ENCODE results near the gene SGMS1.

Gene SGMS1

DNA sequence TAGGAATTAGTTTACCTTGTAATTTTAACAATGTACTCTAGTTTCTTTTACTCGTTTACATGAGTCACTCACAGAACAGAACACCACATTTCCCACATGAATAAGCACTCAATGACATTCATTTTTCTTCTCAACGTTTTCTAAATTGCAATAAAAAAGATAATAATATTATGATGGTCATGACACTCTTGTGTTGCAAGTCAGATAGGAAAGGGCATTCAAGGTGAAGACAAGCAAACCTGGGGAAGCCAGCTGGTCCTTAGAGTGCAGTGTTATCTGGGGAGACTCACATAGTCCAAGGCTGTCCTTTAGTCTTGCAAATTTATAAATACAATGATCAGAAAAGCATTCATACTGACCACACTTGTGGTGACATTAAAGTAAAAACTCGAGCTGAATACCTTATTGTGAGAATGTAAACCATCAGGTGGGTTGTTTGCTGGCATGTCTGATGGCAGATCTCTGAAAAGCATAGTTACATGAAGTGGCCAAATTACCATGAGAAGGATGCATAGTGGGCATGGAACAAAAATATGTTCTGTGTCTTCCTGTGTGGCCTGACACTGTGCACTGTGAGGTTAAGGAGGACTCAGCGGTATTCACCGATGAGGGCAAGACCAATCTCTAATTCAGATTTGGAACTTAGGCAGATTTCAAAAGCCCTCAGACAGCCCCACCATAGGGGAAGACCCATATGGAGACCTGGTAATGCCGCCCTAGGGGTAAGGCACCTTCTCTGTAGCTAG, 213.5 kb downstream of the SGMS1 start:
- no peak for TF ChIP-seq ZFP3 (CRISPR knock-in tag; IDR thresholded peaks at IDR 0.05)
- TF ChIP-seq, protein P1, sequence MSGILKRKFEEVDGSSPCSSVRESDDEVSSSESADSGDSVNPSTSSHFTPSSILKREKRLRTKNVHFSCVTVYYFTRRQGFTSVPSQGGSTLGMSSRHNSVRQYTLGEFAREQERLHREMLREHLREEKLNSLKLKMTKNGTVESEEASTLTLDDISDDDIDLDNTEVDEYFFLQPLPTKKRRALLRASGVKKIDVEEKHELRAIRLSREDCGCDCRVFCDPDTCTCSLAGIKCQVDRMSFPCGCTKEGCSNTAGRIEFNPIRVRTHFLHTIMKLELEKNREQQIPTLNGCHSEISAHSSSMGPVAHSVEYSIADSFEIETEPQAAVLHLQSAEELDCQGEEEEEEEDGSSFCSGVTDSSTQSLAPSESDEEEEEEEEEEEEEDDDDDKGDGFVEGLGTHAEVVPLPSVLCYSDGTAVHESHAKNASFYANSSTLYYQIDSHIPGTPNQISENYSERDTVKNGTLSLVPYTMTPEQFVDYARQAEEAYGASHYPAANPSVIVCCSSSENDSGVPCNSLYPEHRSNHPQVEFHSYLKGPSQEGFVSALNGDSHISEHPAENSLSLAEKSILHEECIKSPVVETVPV (CRISPR knock-in tag; IDR thresholded peaks at IDR 0.05) = no peak
- TF ChIP-seq ARNTL (CRISPR knock-in tag; IDR thresholded peaks at IDR 0.05; ENCODE audit: borderline replicate concordance, low read depth) = no peak
- no peak for TF ChIP-seq ZC3H10 (CRISPR knock-in tag; IDR thresholded peaks at IDR 0.05)
- TF ChIP-seq BACH2 (CRISPR knock-in tag; IDR thresholded peaks at IDR 0.05; ENCODE audit: borderline replicate concordance) = no peak
- TF ChIP-seq OSR1 (CRISPR knock-in tag; IDR thresholded peaks at IDR 0.05) = no peak
- no peak for TF ChIP-seq ESRRG (CRISPR knock-in tag; IDR thresholded peaks at IDR 0.05)
- TF ChIP-seq TOX (CRISPR knock-in tag; IDR thresholded peaks at IDR 0.05; ENCODE audit: borderline replicate concordance) = no peak
- TF ChIP-seq, protein P2, sequence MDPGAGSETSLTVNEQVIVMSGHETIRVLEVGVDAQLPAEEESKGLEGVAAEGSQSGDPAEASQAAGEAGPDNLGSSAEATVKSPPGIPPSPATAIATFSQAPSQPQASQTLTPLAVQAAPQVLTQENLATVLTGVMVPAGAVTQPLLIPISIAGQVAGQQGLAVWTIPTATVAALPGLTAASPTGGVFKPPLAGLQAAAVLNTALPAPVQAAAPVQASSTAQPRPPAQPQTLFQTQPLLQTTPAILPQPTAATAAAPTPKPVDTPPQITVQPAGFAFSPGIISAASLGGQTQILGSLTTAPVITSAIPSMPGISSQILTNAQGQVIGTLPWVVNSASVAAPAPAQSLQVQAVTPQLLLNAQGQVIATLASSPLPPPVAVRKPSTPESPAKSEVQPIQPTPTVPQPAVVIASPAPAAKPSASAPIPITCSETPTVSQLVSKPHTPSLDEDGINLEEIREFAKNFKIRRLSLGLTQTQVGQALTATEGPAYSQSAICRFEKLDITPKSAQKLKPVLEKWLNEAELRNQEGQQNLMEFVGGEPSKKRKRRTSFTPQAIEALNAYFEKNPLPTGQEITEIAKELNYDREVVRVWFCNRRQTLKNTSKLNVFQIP (CRISPR knock-in tag; IDR thresholded peaks at IDR 0.05; ENCODE audit: borderline replicate concordance, low read depth) = no peak
- ATAC-seq = peak; percentile 47

DNA sequence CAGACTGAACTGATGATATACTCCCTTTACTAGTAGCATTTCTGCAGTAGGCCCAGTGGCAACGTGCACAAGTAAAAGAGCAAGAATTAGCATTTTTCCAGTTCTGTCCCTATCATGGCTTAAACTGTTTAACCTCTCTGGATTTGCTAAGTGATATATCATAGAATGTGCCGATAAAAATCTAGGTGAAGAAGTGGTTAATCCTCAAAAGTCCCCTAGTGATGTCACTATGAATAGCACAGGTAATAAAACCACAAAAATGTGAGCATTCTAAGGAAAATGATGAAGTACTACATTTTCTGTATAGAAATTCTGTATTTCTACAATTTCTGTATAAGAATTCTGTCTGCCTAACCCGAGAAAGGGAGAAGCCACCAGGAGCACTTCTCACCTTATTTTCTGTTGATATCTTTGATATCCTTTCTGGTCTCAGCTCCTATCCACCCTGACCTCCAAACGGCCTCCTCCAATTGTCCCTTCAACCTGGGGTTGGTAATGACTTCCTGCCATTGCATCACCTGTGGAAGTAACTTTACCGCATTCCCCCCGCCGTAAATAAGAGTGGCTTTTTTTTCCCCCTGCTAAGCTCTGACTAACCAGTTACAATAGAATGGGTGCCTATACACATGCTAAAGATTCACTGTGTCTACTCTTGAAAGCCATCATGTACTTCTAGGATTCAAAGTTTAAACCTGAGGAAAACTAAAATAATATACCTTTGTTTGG, 216.5 kb downstream of the SGMS1 start:
- no peak for ATAC-seq
- TF ChIP-seq SNAI2 (CRISPR knock-in tag; IDR thresholded peaks at IDR 0.05) (no peak), ISL1 (CRISPR knock-in tag; IDR thresholded peaks at IDR 0.05) (no peak), ZC3H10 (CRISPR knock-in tag; IDR thresholded peaks at IDR 0.05) (no peak), TCF4 (CRISPR knock-in tag; IDR thresholded peaks at IDR 0.05; ENCODE audit: borderline replicate concordance) (no peak), OSR1 (CRISPR knock-in tag; IDR thresholded peaks at IDR 0.05) (no peak), ZNF8 (CRISPR knock-in tag; IDR thresholded peaks at IDR 0.05) (no peak), ZNF70 (CRISPR knock-in tag; IDR thresholded peaks at IDR 0.05) (no peak)
- TF ChIP-seq, protein P1 (CRISPR knock-in tag; IDR thresholded peaks at IDR 0.05) = no peak
- TF ChIP-seq, protein P2 (CRISPR knock-in tag; IDR thresholded peaks at IDR 0.05; ENCODE audit: borderline replicate concordance, low read depth) = no peak

DNA sequence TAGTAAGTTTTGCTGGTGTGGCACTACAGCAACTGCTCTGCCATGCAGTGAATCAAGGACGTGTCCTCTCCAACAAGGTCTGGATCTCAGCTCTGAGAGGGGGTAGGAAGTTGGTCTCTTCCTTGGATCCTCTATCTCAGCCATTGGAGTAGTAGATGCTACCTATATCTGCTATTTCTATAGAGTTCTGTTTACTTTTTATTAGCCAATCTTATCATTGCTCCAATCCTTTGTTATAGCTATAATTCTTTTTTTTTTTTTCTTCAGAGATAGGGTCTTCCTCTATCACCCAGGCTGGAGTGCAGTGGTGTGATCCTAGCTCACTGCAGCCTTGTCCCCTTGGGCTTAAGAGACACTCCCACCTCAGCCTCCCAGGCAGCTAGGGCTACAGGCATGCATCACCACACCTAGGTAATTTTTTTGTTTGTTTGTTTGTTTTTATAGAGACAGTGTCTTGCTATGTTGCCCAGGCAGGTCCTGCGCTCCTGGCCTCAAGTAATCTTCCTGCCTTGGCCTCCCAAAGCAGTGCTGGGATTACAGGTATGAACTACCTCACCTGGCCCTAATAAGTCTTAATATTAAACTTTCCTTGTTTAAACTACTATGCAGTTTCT, 217.2 kb downstream of the SGMS1 start:
- no peak for ATAC-seq
- TF ChIP-seq ISL1 (CRISPR knock-in tag; IDR thresholded peaks at IDR 0.05) (no peak), ZFP3 (CRISPR knock-in tag; IDR thresholded peaks at IDR 0.05) (no peak), ZNF70 (CRISPR knock-in tag; IDR thresholded peaks at IDR 0.05) (no peak), ZC3H10 (CRISPR knock-in tag; IDR thresholded peaks at IDR 0.05) (no peak), BACH2 (CRISPR knock-in tag; IDR thresholded peaks at IDR 0.05; ENCODE audit: borderline replicate concordance) (no peak), SNAI2 (CRISPR knock-in tag; IDR thresholded peaks at IDR 0.05) (no peak), RARB (CRISPR knock-in tag; IDR thresholded peaks at IDR 0.05) (no peak), CSDC2 (CRISPR knock-in tag; IDR thresholded peaks at IDR 0.05) (no peak), OSR1 (CRISPR knock-in tag; IDR thresholded peaks at IDR 0.05) (no peak), ESRRG (CRISPR knock-in tag; IDR thresholded peaks at IDR 0.05) (no peak), TCF4 (CRISPR knock-in tag; IDR thresholded peaks at IDR 0.05; ENCODE audit: borderline replicate concordance) (no peak), PPARA (CRISPR knock-in tag; IDR thresholded peaks at IDR 0.05; ENCODE audit: borderline replicate concordance) (no peak)
- TF ChIP-seq, protein P1 (CRISPR knock-in tag; IDR thresholded peaks at IDR 0.05) = no peak
- TF ChIP-seq, protein P3, sequence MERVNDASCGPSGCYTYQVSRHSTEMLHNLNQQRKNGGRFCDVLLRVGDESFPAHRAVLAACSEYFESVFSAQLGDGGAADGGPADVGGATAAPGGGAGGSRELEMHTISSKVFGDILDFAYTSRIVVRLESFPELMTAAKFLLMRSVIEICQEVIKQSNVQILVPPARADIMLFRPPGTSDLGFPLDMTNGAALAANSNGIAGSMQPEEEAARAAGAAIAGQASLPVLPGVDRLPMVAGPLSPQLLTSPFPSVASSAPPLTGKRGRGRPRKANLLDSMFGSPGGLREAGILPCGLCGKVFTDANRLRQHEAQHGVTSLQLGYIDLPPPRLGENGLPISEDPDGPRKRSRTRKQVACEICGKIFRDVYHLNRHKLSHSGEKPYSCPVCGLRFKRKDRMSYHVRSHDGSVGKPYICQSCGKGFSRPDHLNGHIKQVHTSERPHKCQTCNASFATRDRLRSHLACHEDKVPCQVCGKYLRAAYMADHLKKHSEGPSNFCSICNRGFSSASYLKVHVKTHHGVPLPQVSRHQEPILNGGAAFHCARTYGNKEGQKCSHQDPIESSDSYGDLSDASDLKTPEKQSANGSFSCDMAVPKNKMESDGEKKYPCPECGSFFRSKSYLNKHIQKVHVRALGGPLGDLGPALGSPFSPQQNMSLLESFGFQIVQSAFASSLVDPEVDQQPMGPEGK (CRISPR knock-in tag; IDR thresholded peaks at IDR 0.05; ENCODE audit: borderline replicate concordance) = no peak
- TF ChIP-seq, protein P4, sequence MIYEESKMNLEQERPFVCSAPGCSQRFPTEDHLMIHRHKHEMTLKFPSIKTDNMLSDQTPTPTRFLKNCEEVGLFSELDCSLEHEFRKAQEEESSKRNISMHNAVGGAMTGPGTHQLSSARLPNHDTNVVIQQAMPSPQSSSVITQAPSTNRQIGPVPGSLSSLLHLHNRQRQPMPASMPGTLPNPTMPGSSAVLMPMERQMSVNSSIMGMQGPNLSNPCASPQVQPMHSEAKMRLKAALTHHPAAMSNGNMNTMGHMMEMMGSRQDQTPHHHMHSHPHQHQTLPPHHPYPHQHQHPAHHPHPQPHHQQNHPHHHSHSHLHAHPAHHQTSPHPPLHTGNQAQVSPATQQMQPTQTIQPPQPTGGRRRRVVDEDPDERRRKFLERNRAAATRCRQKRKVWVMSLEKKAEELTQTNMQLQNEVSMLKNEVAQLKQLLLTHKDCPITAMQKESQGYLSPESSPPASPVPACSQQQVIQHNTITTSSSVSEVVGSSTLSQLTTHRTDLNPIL (CRISPR knock-in tag; IDR thresholded peaks at IDR 0.05; ENCODE audit: low read depth) = no peak
- TF ChIP-seq, protein P2 (CRISPR knock-in tag; IDR thresholded peaks at IDR 0.05; ENCODE audit: borderline replicate concordance, low read depth) = no peak

All from SK-N-SH treated with all-trans-retinoic acid at 6 μM for 48 hours (cell line).